OCI-LY1 (cell line): Measurements from ENCODE around the gene SLX4.

Experiments
- H2AFZ ChIP-seq: fragments of 200-600 bp; sonication (generic), shearing (Covaris generic); 2 replicates; pipeline ENCODE4 v1.6.0; 2014; ENCODE audit warnings: antibody characterized with exemption, mild to moderate bottlenecking, low read length
- H3F3A ChIP-seq: fragments of 200-600 bp; sonication (generic), shearing (Covaris generic); 2 replicates; pipeline ENCODE4 v1.6.0; 2014; ENCODE audit warnings: mild to moderate bottlenecking, antibody characterized with exemption, low read length, moderate library complexity; ENCODE audit not compliant: insufficient read depth
- H3K27ac ChIP-seq: fragments of 200-600 bp; sonication (generic); 2 replicates; pipeline ENCODE4 v1.5.1; 2014; ENCODE audit warnings: low read length, mixed run types, mild to moderate bottlenecking, low read depth; ENCODE audit not compliant: poor library complexity, severe bottlenecking
- H3K27me3 ChIP-seq: fragments of 200-600 bp; sonication (generic); 2 replicates; pipeline ENCODE4 v1.6.0; 2014; ENCODE audit warnings: antibody characterized with exemption, mild to moderate bottlenecking, low read length, moderate library complexity; ENCODE audit not compliant: insufficient read depth
- H3K36me3 ChIP-seq: fragments of 200-600 bp; sonication (generic); 2 replicates; pipeline ENCODE4 v1.6.1; 2014; ENCODE audit warnings: mild to moderate bottlenecking, antibody characterized with exemption, low read length, moderate library complexity, mixed read lengths; ENCODE audit not compliant: insufficient read depth
- H3K4me1 ChIP-seq: fragments of 200-600 bp; sonication (generic); 2 replicates; pipeline ENCODE4 v1.5.1; 2014; ENCODE audit warnings: mild to moderate bottlenecking, low read length, moderate library complexity; ENCODE audit not compliant: insufficient read depth, severe bottlenecking
- H3K4me2 ChIP-seq: fragments of 200-600 bp; sonication (generic), shearing (Covaris generic); 2 replicates; pipeline ENCODE4 v1.6.1; 2014; ENCODE audit warnings: low read length
- H3K4me3 ChIP-seq: fragments of 200-600 bp; sonication (generic); 2 replicates; pipeline ENCODE4 v1.5.1; 2014; ENCODE audit warnings: low read length, low read depth, mild to moderate bottlenecking, mixed read lengths; ENCODE audit not compliant: poor library complexity, severe bottlenecking
- H3K79me2 ChIP-seq: fragments of 200-600 bp; shearing (Covaris generic); 2 replicates; pipeline ENCODE4 v1.6.1; 2016; ENCODE audit warnings: mixed run types, low read length, mixed read lengths; ENCODE audit not compliant: insufficient read depth
- H3K9ac ChIP-seq: fragments of 200-600 bp; sonication (generic), shearing (Covaris generic); 2 replicates; pipeline ENCODE4 v1.6.1; 2014; ENCODE audit warnings: mild to moderate bottlenecking, low read length, mixed read lengths
- H3K9me2 ChIP-seq: fragments of 200-600 bp; sonication (generic), shearing (Covaris generic); 2 replicates; pipeline ENCODE4 v1.6.1; 2014; ENCODE audit warnings: low read depth, mild to moderate bottlenecking, low read length, mixed read lengths
- H3K9me3 ChIP-seq: fragments of 200-600 bp; shearing (Covaris generic); 2 replicates; pipeline ENCODE4 v1.6.1; 2014; ENCODE audit warnings: low read length, mixed read lengths
- H4K20me1 ChIP-seq: fragments of 200-600 bp; sonication (generic), shearing (Covaris generic); 2 replicates; pipeline ENCODE4 v1.6.0; 2016; ENCODE audit warnings: mild to moderate bottlenecking, low read length; ENCODE audit not compliant: insufficient read depth
- EZH2 ChIP-seq: fragments of 200-600 bp; sonication (generic), shearing (Covaris generic); IDR thresholded peaks from 2 replicates; pipeline ENCODE4 v1.8.0; 2017; ENCODE audit warnings: borderline replicate concordance, mixed run types, mild to moderate bottlenecking, antibody characterized with exemption, low read length, moderate library complexity, mixed read lengths
- TF ChIP-seq, protein P1 (sequence below): fragments of 200-600 bp; sonication (generic), shearing (Covaris generic); IDR thresholded peaks from 2 replicates; pipeline ENCODE4 v1.5.1; 2017; ENCODE audit warnings: mild to moderate bottlenecking, antibody characterized with exemption, low read length, moderate library complexity, mixed read lengths

The SLX4 gene

GRCh38 chr16:3541527-3542155 is 69.8 kb downstream of the SLX4 start:
- H3K27me3 ChIP-seq, result no peaks in the 10 kb centered on the region
- H3K4me3 ChIP-seq, result no peak overlapping the region
- no peak overlapping the region for H3K9ac ChIP-seq
- H3F3A ChIP-seq, result no peaks in the 10 kb centered on the region
- no peaks in the 10 kb centered on the region for H3K9me2 ChIP-seq
- H3K4me1 ChIP-seq, result peaks cover 14% of the 10 kb centered on the region
- no peaks in the 10 kb centered on the region for H3K79me2 ChIP-seq
- H2AFZ ChIP-seq, result no peak overlapping the region
- no peak for TF ChIP-seq EZH2
- H3K36me3 ChIP-seq, result peaks cover 4% of the 10 kb centered on the region; the same call in 1 of the 2 replicates
- no peak overlapping the region for H3K4me2 ChIP-seq
- H3K27ac ChIP-seq, result no peak overlapping the region
- no peaks in the 10 kb centered on the region for H3K9me3 ChIP-seq
- no peaks in the 10 kb centered on the region for H4K20me1 ChIP-seq

DNA sequence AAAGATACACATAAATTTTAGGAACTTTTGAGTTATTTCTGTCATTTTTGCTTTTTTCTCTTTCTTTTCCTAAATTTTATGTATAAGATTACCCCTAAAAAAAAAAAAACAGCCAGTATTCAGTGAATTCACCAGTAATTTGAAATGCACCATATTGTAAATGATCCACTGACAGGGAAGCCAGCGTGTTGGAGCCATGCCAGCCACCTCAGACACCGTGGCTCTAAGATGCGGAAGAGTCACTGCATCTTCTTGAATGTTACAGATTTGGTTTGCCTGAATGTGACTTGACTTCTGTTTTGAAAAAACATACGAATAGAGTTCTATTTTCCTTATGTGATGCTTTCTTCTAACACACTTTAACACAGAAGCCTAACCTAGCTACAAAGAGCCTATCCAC is 73.2 kb downstream of the SLX4 start:
- H3K4me1 ChIP-seq, result peaks cover 24% of the 10 kb centered on the region
- H3K9me3 ChIP-seq, result no peaks in the 10 kb centered on the region
- no peaks in the 10 kb centered on the region for H3K9me2 ChIP-seq
- H3K36me3 ChIP-seq, result peaks cover 4% of the 10 kb centered on the region; the same call in 1 of the 2 replicates
- no peak for TF ChIP-seq EZH2
- TF ChIP-seq, protein P1, sequence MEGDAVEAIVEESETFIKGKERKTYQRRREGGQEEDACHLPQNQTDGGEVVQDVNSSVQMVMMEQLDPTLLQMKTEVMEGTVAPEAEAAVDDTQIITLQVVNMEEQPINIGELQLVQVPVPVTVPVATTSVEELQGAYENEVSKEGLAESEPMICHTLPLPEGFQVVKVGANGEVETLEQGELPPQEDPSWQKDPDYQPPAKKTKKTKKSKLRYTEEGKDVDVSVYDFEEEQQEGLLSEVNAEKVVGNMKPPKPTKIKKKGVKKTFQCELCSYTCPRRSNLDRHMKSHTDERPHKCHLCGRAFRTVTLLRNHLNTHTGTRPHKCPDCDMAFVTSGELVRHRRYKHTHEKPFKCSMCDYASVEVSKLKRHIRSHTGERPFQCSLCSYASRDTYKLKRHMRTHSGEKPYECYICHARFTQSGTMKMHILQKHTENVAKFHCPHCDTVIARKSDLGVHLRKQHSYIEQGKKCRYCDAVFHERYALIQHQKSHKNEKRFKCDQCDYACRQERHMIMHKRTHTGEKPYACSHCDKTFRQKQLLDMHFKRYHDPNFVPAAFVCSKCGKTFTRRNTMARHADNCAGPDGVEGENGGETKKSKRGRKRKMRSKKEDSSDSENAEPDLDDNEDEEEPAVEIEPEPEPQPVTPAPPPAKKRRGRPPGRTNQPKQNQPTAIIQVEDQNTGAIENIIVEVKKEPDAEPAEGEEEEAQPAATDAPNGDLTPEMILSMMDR, result no peak
- no peak overlapping the region for H3K9ac ChIP-seq
- no peaks in the 10 kb centered on the region for H3K79me2 ChIP-seq
- no peak overlapping the region for H3K4me3 ChIP-seq
- peak overlapping the region; percentile 3; the same call in 1 of the 2 replicates for H3K4me2 ChIP-seq
- H2AFZ ChIP-seq, result no peak overlapping the region
- peak overlapping the region; percentile 16 for H3K27ac ChIP-seq
- H3K27me3 ChIP-seq, result no peaks in the 10 kb centered on the region
- H4K20me1 ChIP-seq, result no peaks in the 10 kb centered on the region
- no peaks in the 10 kb centered on the region for H3F3A ChIP-seq

DNA sequence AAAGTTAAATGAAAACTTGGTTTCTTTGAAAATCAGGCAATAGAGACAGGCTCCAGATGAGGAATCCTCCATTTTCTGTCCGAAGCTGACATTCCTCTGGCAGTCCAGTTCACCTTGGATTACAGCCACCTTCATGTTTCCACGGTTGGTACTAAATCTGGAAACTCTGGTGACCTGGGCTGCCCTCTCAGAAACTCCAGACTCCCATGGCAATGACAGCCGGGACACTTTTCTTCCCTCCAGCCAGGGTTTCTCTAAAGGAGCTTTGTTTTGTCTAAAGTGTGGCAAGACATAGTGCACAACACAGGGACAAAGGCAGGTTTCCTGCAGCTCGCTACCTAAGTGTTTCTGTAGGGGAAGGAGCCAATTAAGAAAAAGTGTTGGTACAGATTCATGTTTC is 74.6 kb downstream of the SLX4 start:
- TF ChIP-seq EZH2, result no peak
- TF ChIP-seq, protein P1, result no peak
- no peaks in the 10 kb centered on the region for H3K9me3 ChIP-seq
- peaks cover 4% of the 10 kb centered on the region; the same call in 1 of the 2 replicates for H3K36me3 ChIP-seq
- no peaks in the 10 kb centered on the region for H3K9me2 ChIP-seq
- H3K79me2 ChIP-seq, result no peaks in the 10 kb centered on the region
- H3K4me1 ChIP-seq, result peaks cover 24% of the 10 kb centered on the region
- H3F3A ChIP-seq, result no peaks in the 10 kb centered on the region
- no peak overlapping the region for H3K9ac ChIP-seq
- H3K4me2 ChIP-seq, result no peak overlapping the region
- H3K27ac ChIP-seq, result no peak overlapping the region
- no peak overlapping the region for H2AFZ ChIP-seq
- no peak overlapping the region for H3K4me3 ChIP-seq
- no peaks in the 10 kb centered on the region for H3K27me3 ChIP-seq
- no peaks in the 10 kb centered on the region for H4K20me1 ChIP-seq

- Histone ChIP-seq H3K9me3 (no peaks in the 10 kb centered on the region), H3K9ac (no peak overlapping the region), H2AFZ (no peak overlapping the region), H4K20me1 (no peaks in the 10 kb centered on the region), H3K4me2 (no peak overlapping the region), H3K79me2 (no peaks in the 10 kb centered on the region), H3K9me2 (no peaks in the 10 kb centered on the region), H3K4me3 (no peak overlapping the region), H3K36me3 (peaks cover 4% of the 10 kb centered on the region; the same call in 1 of the 2 replicates), H3K4me1 (peaks cover 24% of the 10 kb centered on the region), H3K27ac (no peak overlapping the region), H3K27me3 (no peaks in the 10 kb centered on the region), H3F3A (no peaks in the 10 kb centered on the region)
- TF ChIP-seq, protein P1, result no peak
- TF ChIP-seq EZH2, result no peak
Measured at GRCh38 chr16:3536271-3536731, 75.1 kb downstream of the SLX4 start.
